ENCODE results near the gene RSPO4.
A peak's percentile ranks its signal among the peaks of the same experiment; 100 is the strongest.
"Not testable (repeated sequence)": the region's sequence is repeated elsewhere in the genome, so short reads cannot be mapped to it uniquely, and the experiment has no call there.

RSPO4 gene

DNA sequence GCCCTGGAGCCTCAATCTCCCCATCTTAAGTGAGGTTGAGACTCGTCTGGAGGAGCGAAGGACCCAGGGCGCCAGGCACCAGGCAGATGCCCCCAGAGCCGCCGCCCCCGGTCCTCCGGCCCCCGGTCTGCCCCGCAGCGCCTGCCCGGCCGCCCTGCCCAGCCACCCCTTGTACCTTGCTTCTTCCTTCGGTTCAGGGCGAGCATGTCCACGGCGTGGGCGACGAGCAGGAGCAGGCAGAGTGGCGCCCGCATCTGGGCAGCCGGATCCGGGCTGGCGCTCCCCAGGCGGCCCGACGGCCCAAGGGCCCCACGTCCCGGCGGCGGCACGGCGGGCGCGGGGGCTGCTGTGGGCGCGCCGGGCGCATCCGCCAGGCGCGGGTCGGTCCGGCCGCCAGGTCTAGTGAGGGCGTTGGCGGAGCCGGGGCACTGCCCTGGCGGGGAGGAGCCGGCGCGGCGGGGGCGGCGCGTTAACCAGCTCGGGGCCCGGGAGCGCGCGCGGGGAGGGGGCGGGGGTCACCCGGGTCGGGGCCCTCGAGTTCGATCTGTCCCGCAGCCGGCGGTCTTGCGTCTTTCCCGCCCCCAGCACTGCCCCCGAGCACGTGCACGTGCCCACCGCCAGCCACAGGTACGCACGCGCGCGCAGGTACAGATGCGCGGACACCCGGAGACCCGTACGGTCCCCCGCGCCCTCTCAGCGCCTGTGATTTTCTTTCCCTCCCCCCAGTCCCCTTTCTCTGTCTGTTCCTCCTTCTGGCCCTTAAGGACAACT lies at the start of gene RSPO4:
TSS of gene RSPO4 (minus strand) at position 401 of the 771 bp plus-strand sequence. CDS start at position 254, 147 bp downstream.
- peak in 1 of 2 donors; percentile 21 for DNase-seq

DNA sequence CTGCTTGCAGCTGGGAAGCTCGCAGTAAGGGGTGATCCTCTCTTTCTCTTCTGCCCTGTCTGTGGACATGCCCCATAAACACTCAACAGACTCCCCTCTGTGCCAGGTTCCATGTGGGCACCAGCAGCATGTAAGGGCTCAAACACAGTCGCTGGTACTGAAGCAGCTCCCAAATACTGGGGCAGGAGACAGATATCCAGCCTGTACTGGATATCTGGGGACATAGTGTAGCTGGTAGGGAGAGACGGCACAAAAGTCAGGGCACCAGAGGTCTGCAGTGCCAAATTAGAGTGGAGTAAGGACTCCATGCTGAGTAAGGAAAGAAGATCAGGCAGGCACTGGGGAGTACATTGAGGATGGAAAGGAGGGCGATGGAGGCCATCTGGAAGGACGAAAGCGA lies 48.3 kb upstream of the RSPO4 start:
- DNase-seq: no peak

GRCh38 chr20:1045860-1046418 lies 43.8 kb upstream of the RSPO4 start:
- no peak for DNase-seq

DNA sequence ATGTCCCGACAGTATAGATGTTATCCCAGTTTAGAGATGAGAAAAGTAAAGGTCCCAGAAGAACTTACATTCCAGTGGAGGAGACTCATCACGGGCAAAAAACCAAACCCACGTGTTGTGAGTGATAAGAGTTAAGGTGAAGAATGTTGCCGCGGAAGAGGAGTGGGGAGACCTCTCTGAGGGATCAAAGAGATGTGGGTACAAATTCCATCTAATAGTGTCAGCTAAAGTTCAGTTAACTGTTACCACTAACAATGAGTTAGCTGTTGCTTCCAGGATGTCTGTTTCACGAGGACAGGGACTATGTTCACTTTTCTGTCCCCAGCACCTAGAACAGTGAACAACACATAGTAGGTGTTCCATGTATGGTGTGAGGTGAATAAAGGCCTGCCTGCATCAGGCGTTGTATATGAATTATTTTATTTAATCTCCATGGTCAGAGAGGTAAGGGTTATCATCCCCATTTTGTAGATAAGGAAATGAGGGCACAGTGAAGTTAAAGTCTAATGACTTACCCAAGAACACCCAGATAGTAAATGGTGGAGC lies 39.8 kb upstream of the RSPO4 start:
- no peak for DNase-seq

- DNase-seq: no peak
Observed at GRCh38 chr20:1038205-1038604, 36.1 kb upstream of the RSPO4 start.

- no peak for DNase-seq
Observed at GRCh38 chr20:1037039-1037438, 34.9 kb upstream of the RSPO4 start.

DNA sequence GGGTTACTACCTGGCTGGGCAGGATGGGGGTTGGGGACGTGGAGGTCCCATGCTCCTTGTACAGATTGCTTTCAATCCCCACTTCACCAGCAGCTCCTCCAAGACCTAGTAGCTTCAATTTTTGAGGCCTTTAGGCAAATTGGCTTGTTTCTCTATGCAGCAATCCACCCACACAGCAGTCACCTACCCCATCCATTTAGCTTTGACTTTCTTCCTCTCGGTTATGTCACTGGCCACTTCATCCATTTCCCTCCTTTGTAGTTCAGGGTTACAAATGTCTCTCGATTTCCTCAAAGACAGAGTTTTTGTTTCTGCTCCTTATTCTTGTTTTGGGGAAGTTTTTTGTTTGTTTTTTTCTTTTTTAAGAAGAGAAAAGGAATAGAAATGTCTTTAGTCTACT lies 33.4 kb upstream of the RSPO4 start:
- DNase-seq: no peak

GRCh38 chr20:1034415-1034789 lies 32.3 kb upstream of the RSPO4 start:
- DNase-seq: no peak

- peak in 1 of 2 donors; percentile 8 for DNase-seq
Observed at GRCh38 chr20:1033751-1034414, 31.8 kb upstream of the RSPO4 start.

GRCh38 chr20:1029980-1030379 lies 27.9 kb upstream of the RSPO4 start:
- DNase-seq: no peak

DNA sequence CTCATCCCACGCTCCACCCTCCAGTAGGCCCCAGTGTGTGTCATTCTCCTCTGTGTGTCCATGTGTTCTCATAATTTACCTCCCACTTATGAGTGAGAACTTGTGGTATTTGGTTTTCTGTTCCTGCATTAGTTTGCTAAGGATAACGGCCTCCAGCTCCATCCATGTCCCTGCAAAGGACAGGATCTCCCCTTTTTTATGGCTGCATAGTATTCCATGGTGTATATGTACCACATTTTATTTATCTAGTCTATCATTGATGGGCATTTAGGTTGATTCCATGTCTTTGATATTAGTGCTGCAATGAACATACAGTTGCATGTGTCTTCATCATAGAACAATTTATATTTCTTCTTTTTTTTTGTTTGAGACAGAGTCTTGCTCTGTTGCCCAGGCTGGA lies 24.1 kb upstream of the RSPO4 start:
- not testable (repeated sequence) for DNase-seq

- no peak for DNase-seq
Observed at GRCh38 chr20:1022871-1023270, 20.8 kb upstream of the RSPO4 start.

DNA sequence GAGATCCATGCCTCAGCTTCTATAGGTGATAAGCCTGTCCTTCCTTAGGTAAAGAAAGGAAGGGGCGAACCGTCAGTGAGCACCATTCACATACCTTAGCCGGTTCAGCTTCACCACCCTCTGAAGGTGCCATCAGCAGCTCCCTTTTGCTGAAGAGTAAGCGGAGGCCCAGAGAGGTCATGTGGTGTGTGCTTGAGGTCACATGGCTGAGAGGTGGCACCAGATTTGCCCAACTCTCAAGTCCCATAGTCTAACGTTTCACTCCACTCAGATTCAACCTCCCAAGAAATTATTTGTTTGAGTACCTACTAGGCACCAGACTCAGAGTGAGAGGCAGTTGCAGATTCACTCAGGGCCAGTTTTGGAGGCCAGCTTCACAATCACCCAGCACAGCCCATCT lies 18.5 kb upstream of the RSPO4 start:
- no peak for DNase-seq

- no peak for DNase-seq
Observed at GRCh38 chr20:1019344-1019743, 17.2 kb upstream of the RSPO4 start.

DNA sequence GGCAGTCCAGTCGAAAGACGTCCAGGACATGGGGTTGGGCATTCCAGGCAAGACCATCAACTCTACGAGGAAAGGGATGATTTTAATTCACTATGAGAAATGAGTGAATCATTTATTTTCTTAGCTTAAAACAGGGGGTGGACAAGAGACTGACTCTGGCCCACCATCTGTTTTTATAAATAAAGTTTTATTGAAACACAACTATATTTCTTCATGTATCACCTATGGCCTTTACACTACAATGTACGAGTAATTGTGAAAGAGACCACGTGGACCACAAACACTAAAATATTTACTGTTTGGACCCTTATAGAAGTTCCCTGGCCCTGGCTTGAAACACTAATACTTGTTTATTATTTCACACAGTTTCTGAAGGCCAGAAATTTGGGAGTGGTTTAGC lies 15.6 kb upstream of the RSPO4 start:
- DNase-seq: no peak

- no peak for DNase-seq
Observed at GRCh38 chr20:1015181-1015580, 13.1 kb upstream of the RSPO4 start.

GRCh38 chr20:1014471-1014870 lies 12.4 kb upstream of the RSPO4 start:
- DNase-seq: no peak

DNA sequence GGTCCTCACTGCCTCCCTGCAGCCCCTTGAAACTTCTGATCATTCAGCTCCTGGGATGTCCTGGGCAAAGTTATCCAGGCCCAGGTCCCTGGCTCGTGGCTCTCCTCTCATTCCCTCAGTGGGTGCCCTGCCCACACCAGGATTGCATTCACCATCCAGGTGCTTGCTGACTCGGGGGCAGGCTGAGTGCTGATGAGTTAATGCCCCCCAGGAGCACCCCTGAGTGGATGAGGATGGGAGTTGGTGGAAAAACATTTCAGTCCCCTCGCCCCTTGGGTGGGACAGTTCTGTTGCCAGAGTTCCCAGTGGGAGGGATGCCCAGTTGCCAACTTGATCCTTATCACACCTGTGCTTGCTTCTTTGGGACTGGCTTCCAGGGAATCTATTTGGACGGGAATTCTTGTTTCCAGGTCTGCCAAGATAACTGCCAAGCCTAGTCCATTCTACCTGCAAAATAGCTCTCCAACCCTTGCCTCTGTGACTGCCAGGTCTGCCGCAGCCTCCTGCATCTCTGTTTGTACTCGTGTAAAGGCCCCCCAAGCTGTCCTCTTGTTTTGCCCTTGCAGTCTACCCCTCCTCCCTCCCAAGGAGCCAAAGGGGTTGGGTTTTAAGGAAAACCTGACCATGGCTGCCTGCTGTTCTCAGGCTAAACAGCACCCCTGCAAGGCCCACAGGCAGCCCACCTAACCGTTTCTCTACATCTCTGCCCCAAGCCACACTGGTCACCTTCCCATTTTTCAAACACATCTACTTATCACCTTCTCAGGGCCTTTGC lies 11.6 kb upstream of the RSPO4 start:
- DNase-seq: no peak

- DNase-seq: no peak
Observed at GRCh38 chr20:1012359-1013168, 10.5 kb upstream of the RSPO4 start.

DNA sequence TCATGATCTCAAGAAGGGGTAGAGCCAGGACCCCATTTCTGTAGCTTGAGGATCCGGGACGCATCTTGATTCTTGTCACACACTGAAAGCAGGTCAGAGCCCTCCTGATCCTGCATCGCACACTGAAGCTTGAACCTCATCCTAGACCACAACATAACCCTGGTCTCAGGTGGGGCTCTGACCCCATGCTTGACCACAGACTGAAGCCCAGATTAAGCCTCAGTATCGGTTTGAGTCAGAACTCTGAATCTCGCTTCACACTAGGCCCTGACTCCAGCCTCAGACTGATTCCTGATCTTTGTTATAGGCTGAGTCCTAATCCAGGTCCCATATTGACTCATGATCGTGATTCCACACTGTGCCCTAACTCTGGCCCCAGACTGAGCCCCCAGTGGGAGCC lies 8.5 kb upstream of the RSPO4 start:
- DNase-seq: no peak

DNA sequence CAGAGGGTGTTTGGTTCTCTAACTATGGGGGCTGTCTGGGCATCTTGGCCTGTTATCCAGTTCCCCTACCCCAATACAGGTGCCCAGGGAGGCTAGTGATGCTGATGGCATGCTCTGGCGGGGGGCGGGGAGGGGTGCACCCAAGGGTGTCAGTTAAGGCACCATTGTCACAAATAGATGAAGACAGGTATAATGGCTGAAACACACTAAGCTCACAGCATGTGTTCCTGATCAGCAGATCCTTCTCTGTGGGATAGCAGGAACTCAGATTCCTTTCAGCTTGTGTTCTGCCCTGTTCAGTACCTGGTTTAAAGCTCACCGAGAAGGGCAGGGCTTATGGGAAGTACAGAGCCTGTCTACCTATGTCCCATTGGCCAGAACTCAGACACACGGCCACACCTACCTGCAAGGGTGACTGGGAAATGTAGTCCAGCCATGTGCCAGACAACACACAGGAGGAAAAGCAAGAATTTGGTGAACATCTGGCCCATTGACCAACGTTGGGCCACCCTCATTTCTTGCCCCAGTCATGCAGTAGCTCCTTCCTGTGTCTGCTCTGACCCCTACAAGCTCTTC lies 3.4 kb upstream of the RSPO4 start:
- peak in 1 of 2 donors; percentile 30 for DNase-seq

Data from stimulated activated CD4-positive, alpha-beta T cell treated with anti-CD3 and anti-CD28 coated beads, Interleukin-2, amount 100 ng/mL, for 24 hours (primary cell).